OCI-LY3 (cell line): ENCODE measurements around the gene MYBPHL.

ENCODE experiments used
- H2AFZ ChIP-seq: fragments of 200-600, 300-600 bp; shearing (Covaris generic); 2 replicates; pipeline ENCODE4 v1.6.0; 2014; ENCODE audit warnings: antibody characterized with exemption, low read depth, low read length
- H3K27ac ChIP-seq: fragments of 200-600, 300-600 bp; sonication (generic); 2 replicates; pipeline ENCODE4 v1.5.1; 2014; ENCODE audit warnings: mild to moderate bottlenecking, low read length, moderate library complexity, mixed read lengths
- H3K27me3 ChIP-seq: fragments of 200-600, 300-600 bp; sonication (generic); 2 replicates; pipeline ENCODE4 v1.6.1; 2014; ENCODE audit warnings: low read depth, low read length, mixed read lengths
- H3K36me3 ChIP-seq: fragments of 200-600, 300-600 bp; sonication (generic); replicated peaks from 2 replicates; pipeline ENCODE3; 2014; ENCODE audit warnings: low read depth, low read length, mixed read lengths
- H3K4me1 ChIP-seq: fragments of 300-600, 200-600 bp; sonication (generic); 2 replicates; pipeline ENCODE4 v1.6.1; 2014; ENCODE audit warnings: low read length, mixed read lengths
- H3K4me2 ChIP-seq: fragments of 200-600, 300-600 bp; sonication (generic); 2 replicates; pipeline ENCODE4 v1.6.1; 2014; ENCODE audit warnings: low read length, mixed read lengths
- H3K4me3 ChIP-seq: fragments of 300-600, 200-600 bp; sonication (generic); 2 replicates; pipeline ENCODE4 v1.5.1; 2014; ENCODE audit warnings: antibody characterized with exemption, mild to moderate bottlenecking, low read length, moderate library complexity
- H3K79me2 ChIP-seq: fragments of 300-600, 200-600 bp; shearing (Covaris generic); 2 replicates; pipeline ENCODE4 v1.6.1; 2014; ENCODE audit warnings: mild to moderate bottlenecking, low read length, mixed read lengths
- H3K9ac ChIP-seq: fragments of 300-600, 200-600 bp; shearing (Covaris generic); 2 replicates; pipeline ENCODE4 v1.6.0; 2014; ENCODE audit warnings: mild to moderate bottlenecking, low read length, moderate library complexity
- H3K9me3 ChIP-seq: fragments of 200-600, 300-600 bp; shearing (Covaris generic); 2 replicates; pipeline ENCODE4 v1.6.1; 2014; ENCODE audit warnings: low read length, mixed read lengths; ENCODE audit not compliant: insufficient read depth
- H4K20me1 ChIP-seq: fragments of 200-600, 300-600 bp; sonication (generic); 2 replicates; pipeline ENCODE4 v1.6.1; 2016; ENCODE audit warnings: low read length, mixed read lengths; ENCODE audit not compliant: insufficient read depth
- EZH2phosphoT487 ChIP-seq: fragments of 200-600 bp; shearing (Covaris generic); IDR thresholded peaks from 2 replicates; pipeline ENCODE4 v1.6.1; 2018; ENCODE audit warnings: antibody characterized with exemption, mixed run types, low read depth
- TF ChIP-seq, protein P1 (sequence below): fragments of 200-600, 300-600 bp; sonication (generic); IDR thresholded peaks from 2 replicates; pipeline ENCODE4 v1.5.1; 2014; ENCODE audit warnings: antibody characterized with exemption, low read length, low read depth

The MYBPHL gene

GRCh38 chr1:109258481-109259466 lies 48.0 kb downstream of the MYBPHL start:
- no peaks in the 10 kb centered on the region for H3K36me3 ChIP-seq
- H3K27ac ChIP-seq, result no peak overlapping the region
- no peaks in the 10 kb centered on the region for H3K9me3 ChIP-seq
- H3K4me3 ChIP-seq, result no peak overlapping the region
- no peak overlapping the region for H2AFZ ChIP-seq
- H3K27me3 ChIP-seq, result no peaks in the 10 kb centered on the region
- no peak for TF ChIP-seq EZH2phosphoT487
- TF ChIP-seq, protein P1, sequence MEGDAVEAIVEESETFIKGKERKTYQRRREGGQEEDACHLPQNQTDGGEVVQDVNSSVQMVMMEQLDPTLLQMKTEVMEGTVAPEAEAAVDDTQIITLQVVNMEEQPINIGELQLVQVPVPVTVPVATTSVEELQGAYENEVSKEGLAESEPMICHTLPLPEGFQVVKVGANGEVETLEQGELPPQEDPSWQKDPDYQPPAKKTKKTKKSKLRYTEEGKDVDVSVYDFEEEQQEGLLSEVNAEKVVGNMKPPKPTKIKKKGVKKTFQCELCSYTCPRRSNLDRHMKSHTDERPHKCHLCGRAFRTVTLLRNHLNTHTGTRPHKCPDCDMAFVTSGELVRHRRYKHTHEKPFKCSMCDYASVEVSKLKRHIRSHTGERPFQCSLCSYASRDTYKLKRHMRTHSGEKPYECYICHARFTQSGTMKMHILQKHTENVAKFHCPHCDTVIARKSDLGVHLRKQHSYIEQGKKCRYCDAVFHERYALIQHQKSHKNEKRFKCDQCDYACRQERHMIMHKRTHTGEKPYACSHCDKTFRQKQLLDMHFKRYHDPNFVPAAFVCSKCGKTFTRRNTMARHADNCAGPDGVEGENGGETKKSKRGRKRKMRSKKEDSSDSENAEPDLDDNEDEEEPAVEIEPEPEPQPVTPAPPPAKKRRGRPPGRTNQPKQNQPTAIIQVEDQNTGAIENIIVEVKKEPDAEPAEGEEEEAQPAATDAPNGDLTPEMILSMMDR, result no peak
- H3K4me2 ChIP-seq, result no peak overlapping the region
- no peaks in the 10 kb centered on the region for H3K4me1 ChIP-seq
- H4K20me1 ChIP-seq, result no peaks in the 10 kb centered on the region
- no peaks in the 10 kb centered on the region for H3K79me2 ChIP-seq
- H3K9ac ChIP-seq, result no peak overlapping the region

DNA sequence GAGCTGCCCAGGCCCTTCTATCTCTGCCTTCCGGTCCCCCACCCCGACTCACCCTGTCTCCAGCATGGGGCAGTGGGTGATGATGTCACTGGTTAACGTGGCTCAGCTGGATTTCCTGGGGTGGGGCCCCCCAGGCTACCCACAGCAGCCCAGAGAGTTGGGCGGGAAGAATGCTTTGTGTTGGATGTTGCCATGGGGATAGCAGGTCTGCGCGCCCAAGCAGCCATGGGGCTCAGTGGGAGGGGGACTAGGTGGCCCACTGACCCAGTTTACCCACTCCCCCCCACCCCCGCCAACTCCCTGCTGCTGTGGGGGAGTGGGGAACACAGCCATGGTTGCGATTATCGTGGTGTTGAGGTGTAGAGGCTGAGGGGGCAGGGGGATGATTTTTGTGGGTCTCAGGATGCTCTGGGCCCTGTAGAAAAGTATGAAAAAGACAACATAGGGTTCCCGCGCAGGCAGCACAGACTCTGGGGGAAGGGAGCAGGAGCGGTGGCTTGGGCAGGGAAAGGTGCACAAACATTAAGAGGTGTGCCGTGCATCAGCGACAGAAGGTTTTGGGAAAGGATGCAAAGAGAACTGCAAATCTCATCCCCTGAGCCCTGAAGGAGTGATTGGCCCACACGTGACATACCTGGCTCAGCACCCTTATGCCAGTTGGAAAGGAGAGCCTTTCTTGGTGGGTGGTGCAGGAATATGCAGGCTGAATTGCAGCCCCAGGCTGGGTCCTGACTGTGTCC lies 49.0 kb downstream of the MYBPHL start:
- H3K9me3 ChIP-seq, result no peaks in the 10 kb centered on the region
- no peak overlapping the region for H3K4me2 ChIP-seq
- no peak overlapping the region for H3K27ac ChIP-seq
- no peaks in the 10 kb centered on the region for H3K27me3 ChIP-seq
- no peak overlapping the region for H2AFZ ChIP-seq
- H3K9ac ChIP-seq, result no peak overlapping the region
- no peaks in the 10 kb centered on the region for H3K36me3 ChIP-seq
- no peak overlapping the region for H3K4me3 ChIP-seq
- no peaks in the 10 kb centered on the region for H3K4me1 ChIP-seq
- no peaks in the 10 kb centered on the region for H3K79me2 ChIP-seq
- H4K20me1 ChIP-seq, result no peaks in the 10 kb centered on the region
- TF ChIP-seq, protein P1, result no peak
- no peak for TF ChIP-seq EZH2phosphoT487

- H4K20me1 ChIP-seq, result no peaks in the 10 kb centered on the region
- no peak for TF ChIP-seq EZH2phosphoT487
- TF ChIP-seq, protein P1, result no peak
- no peak overlapping the region for H3K4me3 ChIP-seq
- no peaks in the 10 kb centered on the region for H3K79me2 ChIP-seq
- no peak overlapping the region for H2AFZ ChIP-seq
- H3K9ac ChIP-seq, result no peak overlapping the region
- H3K9me3 ChIP-seq, result no peaks in the 10 kb centered on the region
- no peaks in the 10 kb centered on the region for H3K4me1 ChIP-seq
- H3K27me3 ChIP-seq, result no peaks in the 10 kb centered on the region
- H3K4me2 ChIP-seq, result no peak overlapping the region
- no peak overlapping the region for H3K27ac ChIP-seq
- H3K36me3 ChIP-seq, result no peaks in the 10 kb centered on the region
Observed at GRCh38 chr1:109256971-109257681, 49.7 kb downstream of the MYBPHL start.
